Activated naive CD4-positive, alpha-beta T cell treated with anti-CD3 and anti-CD28 coated beads, Interleukin-2, amount 10 ng/mL, durations not matched to agents 5 hours and 36 hours (primary cell): Measurements from ENCODE around the gene OR2A2. TPM values are rescaled to one million over a fixed set of nuclear protein-coding genes. Genes with fewer than 3 reads are reported as not detected.

Source experiments
- total RNA-seq, 2 experiments: library from RNA; stranded (reverse); gene quantifications; one replicate each; pipeline ENCODE4 v1.2.3, GENCODE V29; 2021

OR2A2 gene, protein sequence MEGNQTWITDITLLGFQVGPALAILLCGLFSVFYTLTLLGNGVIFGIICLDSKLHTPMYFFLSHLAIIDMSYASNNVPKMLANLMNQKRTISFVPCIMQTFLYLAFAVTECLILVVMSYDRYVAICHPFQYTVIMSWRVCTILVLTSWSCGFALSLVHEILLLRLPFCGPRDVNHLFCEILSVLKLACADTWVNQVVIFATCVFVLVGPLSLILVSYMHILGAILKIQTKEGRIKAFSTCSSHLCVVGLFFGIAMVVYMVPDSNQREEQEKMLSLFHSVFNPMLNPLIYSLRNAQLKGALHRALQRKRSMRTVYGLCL
- total RNA-seq: not detected

DNA sequence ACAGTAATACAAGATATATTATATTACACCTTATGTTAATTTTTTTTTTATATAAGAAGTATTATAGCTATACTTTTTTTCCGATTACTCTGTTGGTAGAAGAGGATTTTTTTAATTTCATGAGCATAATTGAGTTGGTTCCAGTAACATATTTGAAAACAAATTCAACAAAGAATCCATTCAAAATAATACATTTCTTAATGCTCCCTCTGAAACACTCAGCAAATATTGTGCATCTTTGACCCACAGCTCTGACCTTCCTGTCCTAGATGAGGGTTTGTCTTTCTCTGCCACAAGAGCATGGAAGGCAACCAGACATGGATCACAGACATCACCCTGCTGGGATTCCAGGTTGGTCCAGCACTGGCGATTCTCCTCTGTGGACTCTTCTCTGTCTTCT is at the start of gene OR2A2:
Gene OR2A2 (plus strand): TSS at position 301 of the 400 bp plus-strand sequence. CDS start 0 bp downstream, at position 301.

DNA sequence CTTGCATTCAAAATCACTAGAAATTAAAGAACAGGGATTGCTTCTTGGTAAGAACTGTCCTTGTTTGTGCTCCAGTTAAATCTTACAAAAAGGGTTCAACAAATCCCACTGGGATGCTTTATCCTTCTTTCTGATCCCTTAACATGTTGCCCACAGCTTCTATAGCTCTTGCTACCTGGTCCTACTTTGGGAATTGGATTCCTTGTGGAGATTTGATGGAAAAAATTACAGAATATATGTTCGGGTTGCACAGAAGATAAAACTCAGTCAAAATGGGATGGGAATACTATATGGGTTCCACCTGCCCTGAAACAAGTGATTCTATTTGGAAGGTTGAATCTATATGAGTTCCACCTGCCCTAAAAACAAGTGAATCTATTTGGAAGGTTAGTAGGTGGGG is 39.9 kb upstream of the OR2A2 start, which contains the start of gene OR2A25:
Gene OR2A25 (plus strand): TSS at position 301 of the 400 bp plus-strand sequence. CDS start 4,409 bp downstream, outside the sequence.

DNA sequence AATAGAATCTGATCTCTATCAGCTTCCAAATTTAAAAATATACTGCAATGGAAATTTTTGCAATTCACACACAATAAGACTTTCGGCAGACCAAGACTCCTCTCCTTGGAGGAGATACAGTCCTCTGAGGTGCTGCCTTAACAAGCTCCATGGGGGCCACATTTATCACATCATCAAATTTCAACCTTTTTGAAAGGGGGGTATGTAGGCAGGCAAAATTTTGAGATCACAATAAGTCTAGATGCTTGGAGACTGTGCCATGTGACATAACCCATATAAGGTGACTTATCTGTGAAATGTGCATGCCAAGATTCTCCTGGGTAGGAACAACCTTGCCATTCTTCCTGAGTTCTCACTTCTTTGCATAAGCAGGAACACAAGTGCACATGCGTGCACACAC is 23.4 kb upstream of the OR2A2 start, which contains the start of gene OR2A12:
Gene OR2A12 (plus strand): TSS at position 301 of the 400 bp plus-strand sequence. CDS start 8,830 bp downstream, outside the sequence.

GRCh38 chr7:144122876-144123275 is 13.5 kb downstream of the OR2A2 start, which contains the start of gene OR2A14:
Gene OR2A14 (plus strand): TSS chr7:144123176. CDS start chr7:144129113, 5,937 bp downstream.

Other genes starting within 250 kb of the OR2A2 start
- 10 to 100 TPM; 15.3 to 16.2 TPM for gene TCAF1, start 207.4 kb upstream of the OR2A2 start, total RNA-seq
- not detected for gene OR2F2, start 174.3 kb upstream of the OR2A2 start, total RNA-seq
- gene OR2F1, start 154.7 kb upstream of the OR2A2 start, total RNA-seq: not detected
- gene OR6B1, start 109.3 kb upstream of the OR2A2 start, total RNA-seq: not detected
- not detected for gene OR2A5, start 60.6 kb upstream of the OR2A2 start, total RNA-seq
- not detected for gene OR2A25, start 39.8 kb upstream of the OR2A2 start, total RNA-seq
- not detected for gene OR2A12, start 23.3 kb upstream of the OR2A2 start, total RNA-seq
- not detected for gene OR2A14, start 13.6 kb downstream of the OR2A2 start, total RNA-seq
- gene CTAGE4, start 73.9 kb downstream of the OR2A2 start, total RNA-seq: 1 to 10 TPM; 3.5 to 4.5 TPM
- 1 to 10 TPM; 7.2 to 7.7 TPM for gene ARHGEF35, start 86.2 kb downstream of the OR2A2 start, total RNA-seq
- under 1 TPM in 1 of 2 experiments, not detected in 1; 0.10 TPM for gene OR2A42, start 130.0 kb downstream of the OR2A2 start, total RNA-seq
- gene OR2A7, start 155.2 kb downstream of the OR2A2 start, total RNA-seq: 1 to 10 TPM; 3.7 to 4.5 TPM
- gene CTAGE8, start 159.7 kb downstream of the OR2A2 start, total RNA-seq: 1 to 10 TPM; 1.6 to 2.1 TPM
- under 1 TPM; 0.12 to 0.13 TPM for gene OR2A1, start 202.8 kb downstream of the OR2A2 start, total RNA-seq
- 10 to 100 TPM; 10.5 to 13.4 TPM for gene ARHGEF5, start 245.8 kb downstream of the OR2A2 start, total RNA-seq